IMR-90 (cell line): ENCODE results near the gene DIP2C. TPM values are rescaled to one million over a fixed set of nuclear protein-coding genes. Genes with fewer than 3 reads are reported as not detected.

Source experiments
- ATAC-seq: fragments of 200-7000 bp; cut with Tn5 transposase; 2 replicates; pipeline ENCODE4 v1.9.1; 2020; ENCODE audit warnings: low read depth, mild to moderate bottlenecking, moderate library complexity
- BruUV-seq: library from RNA; stranded (reverse); fragments of 400-500 nt; replicated peaks from 2 replicates; lab custom pipeline; 2021; lab: Mats Ljungman, UMichigan
- CTCF ChIA-PET: fragments of 300-600 bp; formaldehyde crosslinking; extraction: SDS; loops from one replicate; lab custom pipeline; 2021; ENCODE audit warnings: antibody characterized with exemption; lab: Yijun Ruan, JAX
- POLR2A ChIA-PET: fragments of 300-600 bp; sonication (Branson Sonifier 250); formaldehyde crosslinking; loops from one replicate; lab custom pipeline; 2022; ENCODE audit warnings: antibody characterized with exemption; ENCODE audit not compliant: unreplicated experiment; lab: Charles Lee
- DNase-seq: peaks from one replicate; pipeline ENCODE4 v3.0.0; 2013
- H2AFZ ChIP-seq: replicated peaks from 2 replicates; pipeline ENCODE3; 2013; ENCODE audit warnings: low read length, mild to moderate bottlenecking; ENCODE audit not compliant: poor library complexity
- H2AK5ac ChIP-seq: 2 replicates; pipeline ENCODE4 v1.6.1; 2013; ENCODE audit warnings: low read depth, low read length, inconsistent platforms
- H2AK9ac ChIP-seq: replicated peaks from 2 replicates; pipeline ENCODE3; 2013; ENCODE audit warnings: mild to moderate bottlenecking, low read depth, low read length, moderate library complexity; ENCODE audit not compliant: poor library complexity
- H2BK120ac ChIP-seq: 2 replicates; pipeline ENCODE4 v1.6.1; 2013; ENCODE audit warnings: low read depth, low read length, inconsistent platforms
- H2BK15ac ChIP-seq: 3 replicates; pipeline ENCODE4 v1.6.1; 2013; ENCODE audit warnings: low read depth, low read length, inconsistent platforms
- H2BK20ac ChIP-seq: 2 replicates; pipeline ENCODE4 v1.6.1; 2013; ENCODE audit warnings: low read depth, mild to moderate bottlenecking, inconsistent platforms, low read length, moderate library complexity
- H2BK5ac ChIP-seq: 2 replicates; pipeline ENCODE4 v1.6.1; 2013; ENCODE audit warnings: mild to moderate bottlenecking, low read depth, low read length, inconsistent platforms; ENCODE audit not compliant: poor library complexity, severe bottlenecking
- H3K14ac ChIP-seq: replicated peaks from 2 replicates; pipeline ENCODE4 v1.6.1; 2013; ENCODE audit warnings: low read depth, low read length, inconsistent platforms
- H3K18ac ChIP-seq: 2 replicates; pipeline ENCODE4 v1.6.1; 2013; ENCODE audit warnings: low read depth, low read length, control low read depth
- H3K23ac ChIP-seq: 2 replicates; pipeline ENCODE4 v1.6.1; 2013; ENCODE audit warnings: low read depth, low read length, inconsistent platforms
- H3K27ac ChIP-seq: 2 replicates; pipeline ENCODE4 v1.5.1; 2013; ENCODE audit warnings: mild to moderate bottlenecking, control low read depth, low read length; ENCODE audit not compliant: insufficient read depth
- H3K27me3 ChIP-seq: 2 replicates; pipeline ENCODE4 v1.6.1; 2013; ENCODE audit warnings: low read length; ENCODE audit not compliant: control insufficient read depth, insufficient read depth
- H3K36me3 ChIP-seq: 2 replicates; pipeline ENCODE4 v1.6.1; 2013; ENCODE audit warnings: low read length, mixed read lengths; ENCODE audit not compliant: control insufficient read depth, insufficient read depth
- H3K4ac ChIP-seq: 2 replicates; pipeline ENCODE4 v1.6.1; 2013; ENCODE audit warnings: low read depth, low read length, inconsistent platforms
- H3K4me1 ChIP-seq: 2 replicates; pipeline ENCODE4 v1.6.1; 2013; ENCODE audit warnings: low read length, mixed read lengths; ENCODE audit not compliant: control insufficient read depth, insufficient read depth
- H3K4me2 ChIP-seq: 2 replicates; pipeline ENCODE4 v1.6.1; 2013; ENCODE audit warnings: low read depth, mild to moderate bottlenecking, control low read depth, low read length, moderate library complexity
- H3K4me3 ChIP-seq: 2 replicates; pipeline ENCODE4 v1.5.1; 2013; ENCODE audit warnings: low read depth, mild to moderate bottlenecking, control low read depth, low read length, moderate library complexity; ENCODE audit not compliant: insufficient read depth
- H3K56ac ChIP-seq: 2 replicates; pipeline ENCODE4 v1.6.1; 2013; ENCODE audit warnings: low read length, inconsistent platforms; ENCODE audit not compliant: insufficient read depth; ENCODE audit errors: extremely low read depth
- H3K79me1 ChIP-seq, 2 experiments: 2 replicates each; pipeline ENCODE4 v1.6.1; 2013; ENCODE audit warnings: low read length in 2 of 2, inconsistent platforms in 1 of 2, low read depth in 1 of 2
- H3K9ac ChIP-seq: 2 replicates; pipeline ENCODE4 v1.6.1; 2013; ENCODE audit warnings: low read depth, low read length, control low read depth
- H3K9me1 ChIP-seq: 2 replicates; pipeline ENCODE4 v1.6.1; 2013; ENCODE audit warnings: low read length, inconsistent platforms; ENCODE audit not compliant: insufficient read depth
- H3K9me3 ChIP-seq: 2 replicates; pipeline ENCODE4 v1.6.1; 2013; ENCODE audit warnings: low read length; ENCODE audit not compliant: control insufficient read depth, insufficient read depth
- H4K20me1 ChIP-seq: 2 replicates; pipeline ENCODE4 v1.6.1; 2013; ENCODE audit warnings: low read length, inconsistent platforms; ENCODE audit not compliant: insufficient read depth
- H4K5ac ChIP-seq: 2 replicates; pipeline ENCODE4 v1.6.1; 2013; ENCODE audit warnings: mild to moderate bottlenecking, low read depth, low read length, control low read depth
- H4K8ac ChIP-seq, 2 experiments: 2 replicates each; pipeline ENCODE4 v1.6.1; 2013; ENCODE audit warnings: low read depth in 2 of 2, low read length in 2 of 2, control low read depth in 1 of 2, inconsistent platforms in 1 of 2
- H4K91ac ChIP-seq: 2 replicates; pipeline ENCODE4 v1.6.1; 2013; ENCODE audit warnings: low read depth, low read length, inconsistent platforms; ENCODE audit not compliant: insufficient read depth
- BHLHE40 ChIP-seq: fragments of 150-350 bp; IDR thresholded peaks from 2 replicates; pipeline ENCODE4 v1.6.1; 2016; ENCODE audit warnings: mild to moderate bottlenecking, low read depth, low read length
- CEBPB ChIP-seq: IDR thresholded peaks from 2 replicates; pipeline ENCODE4 v1.6.1; 2012; ENCODE audit warnings: low read depth, low read length, improper control_type of control experiment
- CHD1 ChIP-seq: IDR thresholded peaks from 2 replicates; pipeline ENCODE4 v1.6.1; 2012; ENCODE audit warnings: low read depth, low read length, improper control_type of control experiment
- FOS ChIP-seq: fragments of 150-350 bp; IDR thresholded peaks from 2 replicates; pipeline ENCODE4 v1.6.1; 2016; ENCODE audit warnings: low read depth, low read length
- MAZ ChIP-seq: IDR thresholded peaks from 2 replicates; pipeline ENCODE4 v1.6.1; 2012; ENCODE audit warnings: low read depth, mild to moderate bottlenecking, low read length, improper control_type of control experiment, moderate library complexity, borderline replicate concordance
- MXI1 ChIP-seq: IDR thresholded peaks from 2 replicates; pipeline ENCODE4 v1.6.1; 2012; ENCODE audit warnings: low read depth, mild to moderate bottlenecking, low read length, moderate library complexity, borderline replicate concordance
- NFE2L2 ChIP-seq: fragments of 150-350 bp; IDR thresholded peaks from 2 replicates; pipeline ENCODE4 v1.6.1; 2016; ENCODE audit warnings: low read depth, mild to moderate bottlenecking, low read length
- RCOR1 ChIP-seq: IDR thresholded peaks from 2 replicates; pipeline ENCODE4 v1.6.1; 2012; ENCODE audit warnings: mild to moderate bottlenecking, low read length, improper control_type of control experiment; ENCODE audit not compliant: insufficient replicate concordance
- RFX5 ChIP-seq: IDR thresholded peaks from 2 replicates; pipeline ENCODE4 v1.8.0; 2012; ENCODE audit warnings: low read depth, mild to moderate bottlenecking, low read length, moderate library complexity
- SMC3 ChIP-seq: fragments of 150-350 bp; IDR thresholded peaks from 2 replicates; pipeline ENCODE4 v1.6.1; 2016; ENCODE audit warnings: low read depth, mild to moderate bottlenecking, antibody characterized with exemption, low read length, moderate library complexity
- WGBS, 2 experiments: methylation state at CpG; one replicate each; pipeline versions ENCODE4 v1.1.5 to v1.1.7; 2013; ENCODE audit warnings: missing lambda C conversion rate in 2 of 2; ENCODE audit not compliant: insufficient read length in 1 of 2; ENCODE audit errors: extremely low coverage in 2 of 2; 5-methylcytosine and 5-hydroxymethylcytosine counted together
- dilution Hi-C: fragments of 300-500 bp; cut with HindIII; formaldehyde crosslinking; loops from one replicate; pipeline ENCODE4 v1.14.3; 2018; ENCODE audit warnings: low sequenced_read_pairs; ENCODE audit not compliant: unreplicated experiment
- in situ Hi-C: fragments of 300-500 bp; cut with MboI; formaldehyde crosslinking; loops from 3 replicates; pipeline ENCODE4 v1.14.3; 2019; ENCODE audit warnings: low sequenced_read_pairs, inconsistent platforms, mixed read lengths
- intact Hi-C: fragments of 100-400 bp; cut with micrococcal nuclease; formaldehyde crosslinking; loops from 2 replicates; pipeline ENCODE4 v1.10.0; 2022
- polyA plus RNA-seq, 3 experiments: library from polyadenylated mRNA; depleted of rRNA; stranded (reverse); fragments of >200 nt; gene quantifications; 2 replicates each; pipeline ENCODE4 v1.2.3, GENCODE V29; 2012; ENCODE audit warnings: low replicate concordance in 1 of 3
- total RNA-seq: library from RNA; depleted of rRNA; stranded (reverse); fragments of >200 nt; gene quantifications from 2 replicates; pipeline ENCODE4 v1.2.3, GENCODE V29; 2012
- TF ChIP-seq, protein P1 (sequence below): fragments of 150-350 bp; IDR thresholded peaks from 2 replicates; pipeline ENCODE4 v1.6.1; 2017; ENCODE audit warnings: mild to moderate bottlenecking, antibody characterized with exemption, low read length, low read depth
- TF ChIP-seq, protein P2 (sequence below): conservative IDR thresholded peaks from 2 replicates; pipeline ENCODE4 v1.5.1; 2012; ENCODE audit warnings: mild to moderate bottlenecking, low read depth, low read length, improper control_type of control experiment
- TF ChIP-seq, protein P3 (sequence below): fragments of 150-350 bp; IDR thresholded peaks from 2 replicates; pipeline ENCODE4 v1.6.1; 2016; ENCODE audit warnings: low read depth, mild to moderate bottlenecking, low read length, moderate library complexity, borderline replicate concordance

DIP2C gene
- total and polyA plus RNA-seq, 2 of the 4 experiments (the other 2 are of a cell fraction): 8.6 to 17.3 TPM

DNA sequence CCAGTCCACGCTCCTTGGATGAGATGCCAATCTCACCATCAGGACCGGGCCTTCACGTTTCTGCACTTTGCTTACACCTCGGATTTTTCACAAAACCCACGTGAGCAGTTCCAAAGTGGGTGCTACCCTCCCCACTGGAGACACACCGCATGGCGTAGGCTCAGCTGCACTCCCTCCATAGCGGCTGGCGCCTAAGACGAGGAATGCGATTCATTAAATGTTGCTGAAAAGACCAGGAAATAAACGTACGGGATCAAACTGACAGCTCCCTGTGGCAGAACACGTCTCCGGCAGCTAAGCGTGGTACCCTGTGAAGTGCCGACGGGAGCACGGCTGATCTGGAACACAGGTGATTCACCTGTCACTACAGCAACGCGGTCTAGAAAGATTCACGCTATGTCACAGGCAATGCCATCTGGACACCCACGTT is 209.0 kb downstream of the DIP2C start:
- Histone ChIP-seq H3K9ac (no peak overlapping the region), H2BK20ac (no peak overlapping the region), H4K8ac (no peak overlapping the region), H3K4ac (no peak overlapping the region), H3K36me3 (peaks cover 31% of the 10 kb centered on the region), H3K9me3 (no peaks in the 10 kb centered on the region), H2BK120ac (no peak overlapping the region), H2AK5ac (no peak overlapping the region; the same call in 1 of the 2 replicates), H4K91ac (no peak overlapping the region), H3K4me3 (no peak overlapping the region), H2BK15ac (no peak overlapping the region), H3K27me3 (no peaks in the 10 kb centered on the region), H2BK5ac (no peak overlapping the region), H3K79me1 (peaks cover 15 to 67% of the 10 kb centered on the region in 2 experiments), H3K18ac (no peak overlapping the region), H3K4me1 (peaks cover 2% of the 10 kb centered on the region; the same call in 1 of the 2 replicates), H4K20me1 (peaks cover 31% of the 10 kb centered on the region), H2AFZ (no peak overlapping the region), H3K4me2 (no peak overlapping the region), H2AK9ac (no peak overlapping the region), H3K56ac (no peak overlapping the region), H3K23ac (no peak overlapping the region), H3K27ac (no peak overlapping the region), H3K14ac (no peak overlapping the region), H4K5ac (no peak overlapping the region), H3K9me1 (peaks cover 20% of the 10 kb centered on the region)
- WGBS, 2 experiments: 92% methylated on average over 16 of the region's 23 CpGs; no CpG with 5 or more reads in 1 of the 2 experiments
- BruUV-seq: no TSS peak
- ATAC-seq (no peak), DNase-seq (no peak)
- intact Hi-C loops (no loop called here), in situ Hi-C loops (no loop called here), dilution Hi-C loops (no loop called here)
- ChIA-PET POLR2A (no interaction called here), CTCF (no interaction called here)
- TF ChIP-seq, protein P1, sequence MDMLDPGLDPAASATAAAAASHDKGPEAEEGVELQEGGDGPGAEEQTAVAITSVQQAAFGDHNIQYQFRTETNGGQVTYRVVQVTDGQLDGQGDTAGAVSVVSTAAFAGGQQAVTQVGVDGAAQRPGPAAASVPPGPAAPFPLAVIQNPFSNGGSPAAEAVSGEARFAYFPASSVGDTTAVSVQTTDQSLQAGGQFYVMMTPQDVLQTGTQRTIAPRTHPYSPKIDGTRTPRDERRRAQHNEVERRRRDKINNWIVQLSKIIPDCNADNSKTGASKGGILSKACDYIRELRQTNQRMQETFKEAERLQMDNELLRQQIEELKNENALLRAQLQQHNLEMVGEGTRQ: no peak
- no peak for TF ChIP-seq BHLHE40
- no peak for TF ChIP-seq CHD1
- TF ChIP-seq, protein P2, sequence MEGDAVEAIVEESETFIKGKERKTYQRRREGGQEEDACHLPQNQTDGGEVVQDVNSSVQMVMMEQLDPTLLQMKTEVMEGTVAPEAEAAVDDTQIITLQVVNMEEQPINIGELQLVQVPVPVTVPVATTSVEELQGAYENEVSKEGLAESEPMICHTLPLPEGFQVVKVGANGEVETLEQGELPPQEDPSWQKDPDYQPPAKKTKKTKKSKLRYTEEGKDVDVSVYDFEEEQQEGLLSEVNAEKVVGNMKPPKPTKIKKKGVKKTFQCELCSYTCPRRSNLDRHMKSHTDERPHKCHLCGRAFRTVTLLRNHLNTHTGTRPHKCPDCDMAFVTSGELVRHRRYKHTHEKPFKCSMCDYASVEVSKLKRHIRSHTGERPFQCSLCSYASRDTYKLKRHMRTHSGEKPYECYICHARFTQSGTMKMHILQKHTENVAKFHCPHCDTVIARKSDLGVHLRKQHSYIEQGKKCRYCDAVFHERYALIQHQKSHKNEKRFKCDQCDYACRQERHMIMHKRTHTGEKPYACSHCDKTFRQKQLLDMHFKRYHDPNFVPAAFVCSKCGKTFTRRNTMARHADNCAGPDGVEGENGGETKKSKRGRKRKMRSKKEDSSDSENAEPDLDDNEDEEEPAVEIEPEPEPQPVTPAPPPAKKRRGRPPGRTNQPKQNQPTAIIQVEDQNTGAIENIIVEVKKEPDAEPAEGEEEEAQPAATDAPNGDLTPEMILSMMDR: no peak
- TF ChIP-seq CEBPB: no peak
- no peak for TF ChIP-seq RCOR1
- TF ChIP-seq MAZ: no peak
- TF ChIP-seq RFX5: no peak
- TF ChIP-seq NFE2L2: no peak
- TF ChIP-seq SMC3: no peak
- no peak for TF ChIP-seq FOS
- TF ChIP-seq MXI1: no peak
- TF ChIP-seq, protein P3, sequence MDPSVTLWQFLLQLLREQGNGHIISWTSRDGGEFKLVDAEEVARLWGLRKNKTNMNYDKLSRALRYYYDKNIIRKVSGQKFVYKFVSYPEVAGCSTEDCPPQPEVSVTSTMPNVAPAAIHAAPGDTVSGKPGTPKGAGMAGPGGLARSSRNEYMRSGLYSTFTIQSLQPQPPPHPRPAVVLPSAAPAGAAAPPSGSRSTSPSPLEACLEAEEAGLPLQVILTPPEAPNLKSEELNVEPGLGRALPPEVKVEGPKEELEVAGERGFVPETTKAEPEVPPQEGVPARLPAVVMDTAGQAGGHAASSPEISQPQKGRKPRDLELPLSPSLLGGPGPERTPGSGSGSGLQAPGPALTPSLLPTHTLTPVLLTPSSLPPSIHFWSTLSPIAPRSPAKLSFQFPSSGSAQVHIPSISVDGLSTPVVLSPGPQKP: no peak
